ENCODE data around the gene HOXA3.

HOXA3 gene

DNA sequence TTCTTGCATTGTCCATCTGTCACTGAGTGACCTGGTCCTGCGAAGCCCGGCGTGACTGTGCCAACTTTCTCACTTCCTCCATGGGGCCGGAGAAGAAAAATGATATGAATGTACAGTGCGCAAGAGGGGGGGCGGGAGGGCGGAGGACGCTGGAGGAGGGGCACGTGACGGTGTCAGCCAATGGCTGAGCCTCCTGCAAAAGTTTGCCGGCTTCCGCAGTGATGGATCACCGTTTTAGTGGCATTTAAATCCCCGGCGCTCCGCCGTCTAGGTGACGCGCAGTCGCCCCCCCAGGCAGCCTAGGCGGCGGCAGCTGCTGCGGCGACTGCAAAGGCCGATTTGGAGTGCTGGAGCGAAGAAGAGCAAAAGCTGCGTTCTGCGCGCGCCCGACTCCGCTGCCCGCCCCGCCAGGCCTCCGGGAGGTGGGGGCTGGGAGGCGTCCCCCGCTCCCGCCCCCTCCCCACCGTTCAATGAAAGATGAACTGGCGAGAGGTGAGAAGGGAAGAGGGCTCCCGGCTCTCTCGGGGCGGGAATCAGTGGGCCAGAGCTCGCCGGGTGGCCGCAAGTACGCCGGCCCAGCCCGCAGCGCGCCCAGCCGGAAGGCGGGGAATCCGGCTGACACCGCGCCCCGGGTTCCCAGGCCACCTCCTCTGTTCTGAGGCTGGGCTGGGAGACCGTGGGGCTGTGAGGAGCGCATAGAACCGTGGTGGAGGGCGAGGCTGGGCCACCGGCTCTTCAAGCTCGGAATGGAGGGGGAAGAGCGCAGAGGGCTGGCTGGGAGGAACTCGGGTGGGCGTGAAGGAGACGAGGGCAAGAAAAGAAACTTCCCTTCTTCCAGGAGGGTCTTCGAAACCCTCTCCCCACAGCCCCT, 56.3 kb downstream of the HOXA3 start, which contains the start of gene HOXA1:
TSS of gene HOXA1 (minus strand) at position 104 of the 871 bp plus-strand sequence. CDS start at position 16, 88 bp downstream.
- in situ Hi-C loops (cut with HindIII; ENCODE audit: low sequenced_read_pairs): no loop called here

DNA sequence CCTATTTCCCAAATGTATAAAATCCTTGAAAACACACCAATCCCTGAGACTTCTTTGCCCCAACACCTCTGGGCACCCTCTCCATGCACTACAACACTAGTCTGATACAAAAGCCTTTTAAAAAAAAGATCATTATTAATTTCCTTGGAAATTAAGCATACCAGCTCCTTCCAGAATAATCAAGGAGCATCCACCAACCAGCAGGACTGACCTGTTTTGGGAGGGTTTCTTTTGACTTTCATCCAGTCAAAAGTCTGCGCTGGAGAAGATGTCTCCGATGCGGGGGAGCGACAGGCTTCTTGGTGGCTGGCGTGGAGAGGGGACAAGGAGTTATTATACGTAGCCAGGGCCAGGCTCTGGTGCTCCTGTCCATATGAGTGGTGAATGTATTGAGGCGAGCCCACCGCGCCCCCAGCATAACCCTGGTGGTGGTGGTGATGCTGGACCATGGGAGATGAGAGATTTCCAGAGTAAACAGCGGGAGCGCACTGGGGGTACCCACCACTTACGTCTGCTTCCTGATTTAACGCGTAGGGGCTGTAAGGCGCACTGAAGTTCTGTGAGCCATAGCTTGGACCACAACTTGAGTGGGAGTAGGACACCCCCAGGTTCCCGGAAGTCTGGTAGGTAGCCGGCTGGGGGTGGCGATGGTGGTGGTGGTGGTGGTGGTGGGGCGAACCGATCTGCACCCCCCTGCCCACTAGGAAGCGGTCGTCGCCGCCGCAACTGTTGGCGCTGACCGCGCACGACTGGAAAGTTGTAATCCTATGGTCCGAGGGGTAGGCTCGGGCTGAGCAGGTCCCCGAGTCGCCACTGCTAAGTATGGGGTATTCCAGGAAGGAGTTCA, 57.1 kb downstream of the HOXA3 start:
- in situ Hi-C loops (cut with HindIII; ENCODE audit: low sequenced_read_pairs): no loop called here

DNA sequence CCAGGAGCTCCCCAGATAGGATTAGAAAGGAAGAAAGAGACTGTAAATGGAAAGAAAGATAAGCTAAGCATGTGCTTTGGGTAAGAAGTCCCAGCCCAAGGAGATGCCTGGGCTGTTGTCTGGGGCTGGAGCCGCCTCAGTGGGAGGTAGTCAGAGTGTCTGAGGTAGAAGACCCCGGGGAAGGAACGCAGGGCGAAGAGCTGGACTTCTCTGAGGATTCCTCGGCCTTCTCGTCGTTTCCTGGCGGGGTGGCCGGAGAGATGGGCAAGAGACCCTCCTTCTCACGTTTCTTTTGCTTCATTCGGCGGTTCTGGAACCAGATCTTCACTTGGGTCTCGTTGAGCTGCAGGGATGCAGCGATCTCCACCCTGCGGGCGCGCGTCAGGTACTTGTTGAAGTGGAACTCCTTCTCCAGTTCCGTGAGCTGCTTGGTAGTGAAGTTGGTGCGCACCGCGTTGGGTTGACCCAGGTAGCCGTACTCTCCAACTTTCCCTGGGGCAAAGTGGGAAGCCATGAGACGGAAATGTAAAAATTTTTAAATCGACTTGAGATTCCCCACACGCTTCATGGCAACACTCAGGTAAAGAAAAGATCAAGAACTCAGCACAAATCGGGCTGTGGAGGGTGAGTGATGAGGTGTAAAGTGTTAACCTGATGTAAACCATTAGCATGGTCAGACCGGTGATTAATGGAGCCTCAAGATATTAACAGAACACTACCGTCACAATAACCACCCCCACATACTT, 57.9 kb downstream of the HOXA3 start:
- in situ Hi-C loops (cut with HindIII; ENCODE audit: low sequenced_read_pairs): no loop called here

DNA sequence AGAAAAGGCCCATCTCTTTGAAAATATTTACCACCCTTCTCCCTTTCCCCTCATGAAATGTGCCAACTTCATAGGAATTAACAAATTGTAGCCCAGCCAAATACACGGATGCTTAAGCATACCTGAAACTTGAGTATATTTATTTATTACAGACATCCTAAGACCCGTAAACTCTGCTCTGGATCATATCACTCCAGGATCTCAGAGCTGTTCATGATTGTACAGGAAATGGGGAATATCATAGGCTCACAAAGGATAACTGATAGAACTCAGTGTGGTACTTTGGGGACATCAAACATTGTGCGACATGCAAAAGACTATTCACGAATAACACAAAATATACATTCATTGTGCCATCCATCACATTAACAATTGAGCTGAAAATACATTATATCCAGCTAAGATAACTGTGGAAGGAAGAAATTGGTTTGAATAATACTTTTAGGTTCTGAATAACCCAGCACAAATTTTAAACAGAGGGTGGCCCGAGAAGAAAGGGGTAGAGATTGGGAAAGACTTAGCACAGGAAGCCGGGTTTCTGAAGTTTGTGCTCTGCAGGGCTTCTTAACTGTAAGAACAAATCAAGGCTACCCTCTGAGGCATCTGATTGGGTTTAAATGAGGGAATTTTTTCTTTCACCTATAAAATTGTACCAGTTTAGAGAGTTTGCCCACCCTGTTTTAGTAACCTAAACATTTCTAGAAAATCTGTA, 59.0 kb downstream of the HOXA3 start:
- in situ Hi-C loops (cut with HindIII; ENCODE audit: low sequenced_read_pairs): no loop called here

DNA sequence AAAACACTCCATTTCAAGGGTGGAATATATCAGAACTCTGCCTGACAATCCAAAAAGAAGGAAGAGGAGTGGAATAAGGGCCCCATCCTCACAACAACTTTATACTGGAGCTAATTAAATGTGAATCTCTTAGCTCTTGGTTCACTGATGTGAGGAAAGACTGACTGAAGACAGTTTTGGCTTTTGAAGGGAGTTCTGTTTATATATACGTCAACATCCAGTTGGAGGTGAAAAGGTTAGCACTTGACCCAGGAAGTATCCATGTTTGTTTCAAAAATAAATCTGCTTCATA, 59.6 kb downstream of the HOXA3 start:
- in situ Hi-C loops (cut with HindIII; ENCODE audit: low sequenced_read_pairs): no loop called here

DNA sequence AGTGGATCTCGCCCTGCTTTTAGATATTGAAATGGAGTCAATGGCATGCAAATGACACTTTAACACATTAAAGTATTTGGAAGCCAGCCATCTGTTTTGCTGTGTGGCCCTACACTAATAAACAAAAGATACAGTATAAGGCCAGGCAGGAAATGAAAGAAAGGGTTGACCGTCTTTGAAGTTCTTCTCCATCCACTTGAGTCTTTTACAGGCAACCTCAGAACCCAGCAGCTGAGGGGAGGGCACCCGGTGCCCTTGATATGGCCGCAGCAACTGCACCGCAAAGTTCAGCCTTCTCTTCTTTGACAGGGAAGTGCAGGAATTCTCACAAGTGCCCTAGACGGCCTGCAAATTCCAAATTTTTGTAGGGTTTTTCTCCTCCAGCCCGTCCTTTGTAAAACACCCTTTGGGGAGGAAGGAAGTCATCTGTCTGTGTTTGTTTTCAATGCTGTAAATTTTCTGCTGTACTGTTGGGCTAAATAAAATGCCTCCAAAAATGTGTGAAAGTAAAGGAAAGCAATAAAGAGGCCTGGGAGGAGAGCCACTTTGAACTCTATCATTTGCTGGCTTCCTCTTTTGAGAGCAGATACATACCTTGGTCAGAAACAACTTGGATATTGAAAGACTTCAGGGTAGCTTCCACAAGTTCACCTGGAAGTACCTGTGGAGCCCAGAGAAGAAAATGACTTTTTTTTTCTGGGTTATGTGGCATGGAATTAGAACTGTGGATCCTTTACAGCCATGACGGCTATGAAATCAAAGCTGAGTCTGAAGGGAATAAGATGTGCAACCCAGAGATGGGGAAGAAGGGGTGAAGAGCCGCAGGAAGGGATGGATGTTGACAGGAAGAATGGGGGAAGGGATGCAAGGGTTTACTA, 60.2 kb downstream of the HOXA3 start:
- in situ Hi-C loops (cut with HindIII; ENCODE audit: low sequenced_read_pairs): no loop called here

DNA sequence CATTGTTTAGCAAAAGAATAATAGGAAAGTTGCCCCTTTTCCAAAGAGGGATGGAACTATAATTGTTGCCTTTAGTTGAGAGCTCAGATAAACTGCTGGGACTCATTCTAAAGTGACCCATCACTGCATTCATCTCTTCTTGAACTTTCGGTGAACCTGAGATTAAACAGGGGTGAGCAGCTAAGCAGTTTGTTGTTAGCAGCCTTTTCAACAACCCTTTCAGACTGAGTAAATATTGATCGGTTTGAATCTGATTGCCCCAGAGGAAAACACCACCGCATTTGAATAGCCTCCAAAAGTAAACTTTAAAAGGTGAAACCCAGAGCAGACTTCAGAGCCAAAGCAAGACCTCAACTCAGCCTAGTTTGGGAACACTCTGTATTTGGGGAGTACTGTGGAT, 61.3 kb downstream of the HOXA3 start:
- in situ Hi-C loops (cut with HindIII; ENCODE audit: low sequenced_read_pairs): no loop called here

DNA sequence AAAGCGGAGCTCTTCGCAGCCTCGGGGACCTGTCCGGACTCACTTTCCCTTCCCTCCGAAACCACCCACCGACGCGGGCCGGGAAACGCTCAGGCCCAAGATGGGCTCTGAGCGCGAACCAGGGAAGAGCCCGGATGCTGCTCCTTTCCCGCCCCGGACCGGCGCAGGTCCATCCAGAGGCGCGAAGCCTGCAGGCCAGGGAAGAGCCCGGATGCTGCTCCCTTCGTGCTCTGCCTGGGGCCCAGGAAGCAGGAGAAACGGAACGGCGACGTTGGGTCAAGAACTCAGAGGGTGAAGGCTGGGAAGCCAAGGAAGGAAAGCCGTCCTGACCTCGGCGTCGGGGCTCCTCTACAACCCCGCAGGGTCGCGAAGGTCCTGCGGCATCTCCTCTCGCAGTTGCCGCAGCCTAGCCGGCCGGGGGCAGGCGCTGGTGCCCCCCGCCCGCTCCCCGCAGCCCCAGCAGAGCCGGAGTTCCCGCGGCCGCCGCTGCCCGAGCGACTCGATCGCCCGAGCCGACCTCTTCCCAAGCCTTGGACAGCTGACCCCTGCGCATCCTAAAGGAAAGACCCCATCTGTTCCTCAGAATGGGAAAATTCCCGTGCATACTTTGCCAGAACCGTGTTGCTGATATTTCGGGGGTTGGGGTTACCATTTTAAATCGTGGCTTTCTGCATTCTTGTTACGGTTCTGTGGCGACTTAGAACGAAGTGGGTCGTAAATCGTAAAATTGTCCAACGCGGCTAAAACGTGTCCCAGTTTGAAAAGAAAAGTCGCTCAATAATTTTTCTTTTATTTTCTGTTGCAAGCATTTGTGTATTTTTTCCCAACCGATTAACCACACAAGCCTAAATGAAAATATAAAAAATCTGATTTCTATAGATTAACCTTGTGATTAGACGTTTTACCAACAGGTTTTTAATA, 64.1 kb downstream of the HOXA3 start:
- in situ Hi-C loops (cut with HindIII; ENCODE audit: low sequenced_read_pairs): no loop called here

DNA sequence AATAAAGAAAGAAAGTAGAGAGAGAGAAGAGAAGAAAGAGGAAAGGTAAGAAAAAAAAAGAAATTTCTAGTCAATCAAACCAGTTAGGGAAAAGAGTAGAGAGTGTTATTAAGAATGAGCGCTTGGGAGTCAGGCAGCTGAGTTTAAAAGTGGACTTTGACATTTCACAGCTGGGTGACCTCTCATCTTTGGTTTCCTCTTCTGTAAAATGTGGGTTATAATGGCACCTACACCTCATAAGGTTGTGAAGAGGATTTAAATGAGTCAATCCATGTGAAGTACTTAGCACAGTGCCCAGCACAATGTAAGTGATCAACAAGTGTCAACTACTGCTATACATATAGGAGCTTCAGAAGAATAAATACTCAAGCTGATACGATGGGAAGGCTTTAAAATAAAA, 68.7 kb downstream of the HOXA3 start:
- in situ Hi-C loops (cut with HindIII; ENCODE audit: low sequenced_read_pairs): no loop called here

DNA sequence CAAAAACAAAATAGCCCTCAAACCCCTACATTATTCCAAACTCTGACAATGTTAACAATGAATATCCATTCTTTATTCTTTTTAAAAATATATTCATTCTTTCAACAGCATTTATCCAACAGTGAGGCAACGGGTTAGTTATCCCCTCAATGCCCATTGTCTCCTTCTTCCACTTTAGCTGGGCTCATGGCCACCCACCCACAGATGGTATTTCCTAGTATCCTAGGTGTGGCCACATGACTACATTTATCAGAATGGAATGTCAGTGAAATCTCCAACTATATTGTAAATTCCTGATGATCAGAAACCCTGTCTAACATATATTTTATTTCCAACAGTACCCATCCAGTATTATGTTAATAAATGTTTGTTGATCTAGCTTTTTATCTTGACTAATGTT, 70.2 kb downstream of the HOXA3 start:
- in situ Hi-C loops (cut with HindIII; ENCODE audit: low sequenced_read_pairs): no loop called here

DNA sequence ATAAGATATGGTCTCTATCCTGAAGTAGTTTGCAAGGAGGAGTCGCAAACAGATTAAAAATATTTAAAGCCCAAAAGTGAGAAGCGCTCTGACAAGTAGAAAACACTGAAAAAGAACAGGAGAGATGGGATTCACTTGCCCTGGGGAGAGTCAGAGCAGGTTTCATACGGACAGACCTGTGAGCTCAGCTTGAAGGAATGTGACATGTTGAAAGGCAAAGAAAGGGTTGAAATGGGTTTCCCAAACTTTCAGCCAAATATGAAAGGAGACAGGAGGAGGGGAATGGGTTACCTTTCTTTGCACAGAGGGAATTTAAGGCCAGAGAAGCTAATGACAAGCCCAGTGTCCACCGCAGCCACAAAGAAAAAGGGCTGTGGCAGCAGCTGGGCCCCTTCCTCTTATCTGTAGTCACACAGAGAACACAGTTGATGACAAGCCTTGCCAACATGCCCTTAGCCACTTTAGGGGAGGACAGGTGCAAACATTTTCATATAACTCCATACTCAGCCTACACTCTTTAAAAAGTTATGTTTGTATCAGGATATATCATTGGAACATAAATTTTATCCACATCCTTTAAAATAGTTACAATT, 71.4 kb downstream of the HOXA3 start:
- in situ Hi-C loops (cut with HindIII; ENCODE audit: low sequenced_read_pairs): no loop called here

DNA sequence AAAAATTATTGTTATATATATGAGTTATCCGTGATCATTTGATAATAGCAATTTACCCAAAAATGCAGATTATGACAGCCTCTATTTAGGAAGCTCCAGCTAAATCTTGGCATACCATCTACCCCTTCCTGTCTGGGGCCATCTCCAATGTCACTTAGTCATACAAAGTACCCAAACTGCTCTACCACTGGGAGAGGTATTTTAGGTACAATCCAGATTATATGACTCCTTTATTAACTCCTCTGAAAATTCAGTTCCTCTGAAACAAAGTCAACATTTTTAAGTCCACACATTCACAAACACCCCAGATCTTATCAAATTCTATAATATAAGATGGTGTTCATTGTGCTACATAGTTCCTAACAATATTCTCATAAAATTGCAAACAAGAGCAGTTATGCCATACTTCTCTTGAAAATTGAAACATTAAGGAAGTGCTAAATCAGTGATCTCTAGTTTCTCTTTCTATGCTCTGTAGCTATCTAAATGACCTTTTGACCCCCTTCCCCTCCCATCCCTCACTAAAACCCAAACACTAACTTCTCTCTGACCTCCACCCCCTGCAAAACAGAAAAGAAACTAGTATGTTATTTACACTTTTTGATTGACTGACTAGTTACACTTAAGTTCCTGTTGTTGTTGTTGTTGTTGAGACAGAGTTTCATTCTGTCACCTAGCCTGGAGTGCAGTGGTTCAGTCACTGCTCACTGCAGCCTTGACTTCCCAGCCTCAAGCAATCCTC, 73.0 kb downstream of the HOXA3 start:
- in situ Hi-C loops (cut with HindIII; ENCODE audit: low sequenced_read_pairs): no loop called here

DNA sequence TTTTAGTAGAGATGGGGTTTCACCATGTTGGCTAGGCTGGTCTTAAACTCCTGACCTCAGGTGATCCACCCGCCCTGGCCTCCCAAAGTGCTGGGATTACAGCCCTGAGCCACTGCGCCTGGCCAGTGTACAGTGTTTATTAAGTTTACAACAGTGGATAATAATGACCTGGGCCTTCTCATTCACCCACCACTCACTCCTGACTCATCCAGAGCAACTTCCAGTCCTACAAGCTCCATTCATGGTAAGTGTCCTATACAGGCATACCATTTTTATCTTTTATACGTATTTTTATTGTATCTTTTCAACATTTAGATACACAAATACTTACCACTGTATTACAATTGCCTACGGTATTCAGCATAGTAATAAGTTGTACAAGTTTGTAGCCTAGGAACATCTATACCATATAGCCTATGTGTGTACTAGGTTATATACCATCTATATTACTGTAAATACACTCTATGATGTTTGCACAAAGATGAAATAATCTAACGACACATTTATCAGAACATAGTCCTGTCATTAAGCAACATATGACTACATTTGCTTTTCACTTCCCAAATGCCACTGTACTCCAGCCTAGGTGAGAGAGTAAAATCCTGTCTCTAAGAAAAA, 73.7 kb downstream of the HOXA3 start:
- in situ Hi-C loops (cut with HindIII; ENCODE audit: low sequenced_read_pairs): no loop called here

DNA sequence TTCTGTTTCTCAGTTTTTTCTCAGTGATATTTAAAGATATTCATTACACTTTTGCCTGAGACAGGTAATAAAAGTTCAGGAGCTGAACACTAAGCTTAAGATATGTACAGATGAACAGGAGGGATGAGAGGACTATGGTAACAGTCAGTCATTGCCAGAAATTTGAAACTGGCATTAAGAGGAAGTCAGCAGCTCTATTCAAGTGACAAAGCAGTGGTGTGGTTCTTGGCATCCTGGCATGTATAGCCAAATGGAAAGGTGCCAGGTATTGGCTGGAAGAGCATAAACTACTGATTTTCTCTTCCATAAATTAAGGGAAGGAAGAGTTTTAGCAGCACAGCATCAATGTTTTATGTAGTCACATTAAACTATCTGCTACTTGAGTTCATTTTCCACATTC, 79.3 kb downstream of the HOXA3 start:
- in situ Hi-C loops (cut with HindIII; ENCODE audit: low sequenced_read_pairs): no loop called here

DNA sequence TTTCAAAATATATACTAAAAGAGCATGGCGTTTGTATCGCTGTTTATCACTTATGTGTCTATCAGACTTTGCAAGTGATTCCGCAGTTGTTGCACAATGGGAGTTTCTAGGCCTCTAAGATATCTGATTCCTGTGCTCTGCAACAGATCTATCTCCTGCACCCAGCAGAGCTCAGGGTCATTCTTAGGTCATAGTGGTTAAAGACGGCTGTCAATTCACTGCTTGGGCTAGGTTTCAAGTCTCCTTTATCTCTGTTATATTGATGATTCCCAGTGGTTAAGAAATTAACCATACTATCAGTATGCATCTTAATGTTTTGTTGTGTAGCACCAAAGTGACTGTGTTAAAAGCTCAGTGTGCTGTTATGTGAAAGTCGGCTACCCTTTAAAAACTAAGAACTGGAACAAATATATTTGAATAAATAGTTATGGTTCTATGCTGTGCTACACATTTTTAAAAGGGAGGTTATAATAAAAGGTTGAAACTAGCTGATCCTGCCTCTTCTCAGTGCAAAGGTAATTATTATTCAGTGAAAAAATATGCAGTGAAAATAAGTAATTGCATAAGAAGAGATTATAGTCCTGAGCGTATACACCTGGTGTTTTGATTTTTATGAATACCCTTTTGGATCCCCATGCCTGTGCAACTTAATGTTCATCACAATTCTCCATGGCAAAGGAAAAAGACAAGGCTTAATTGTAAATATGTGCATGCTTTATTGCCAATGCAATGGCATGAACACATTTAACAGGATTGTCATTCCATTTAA, 80.6 kb downstream of the HOXA3 start:
- in situ Hi-C loops (cut with HindIII; ENCODE audit: low sequenced_read_pairs): no loop called here

DNA sequence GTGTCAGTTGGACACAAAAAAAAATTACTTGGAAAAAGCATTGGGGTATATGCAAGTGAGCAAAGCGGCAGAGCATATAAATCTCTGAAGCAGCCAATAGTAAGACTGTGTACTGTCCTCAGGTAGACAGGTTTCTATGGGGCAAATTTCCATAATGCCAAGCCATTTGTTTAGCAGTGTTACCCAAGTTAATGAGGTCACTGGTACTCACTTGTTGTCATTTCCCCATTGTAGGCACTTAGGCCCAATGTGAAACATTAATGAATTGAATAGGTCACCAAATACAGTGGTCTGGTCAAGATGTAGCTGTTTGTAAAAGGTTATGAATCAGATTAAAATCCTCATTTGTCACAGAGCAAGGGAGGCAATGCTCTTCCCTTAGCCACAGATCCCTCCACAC, 84.1 kb downstream of the HOXA3 start:
- in situ Hi-C loops (cut with HindIII; ENCODE audit: low sequenced_read_pairs): no loop called here

DNA sequence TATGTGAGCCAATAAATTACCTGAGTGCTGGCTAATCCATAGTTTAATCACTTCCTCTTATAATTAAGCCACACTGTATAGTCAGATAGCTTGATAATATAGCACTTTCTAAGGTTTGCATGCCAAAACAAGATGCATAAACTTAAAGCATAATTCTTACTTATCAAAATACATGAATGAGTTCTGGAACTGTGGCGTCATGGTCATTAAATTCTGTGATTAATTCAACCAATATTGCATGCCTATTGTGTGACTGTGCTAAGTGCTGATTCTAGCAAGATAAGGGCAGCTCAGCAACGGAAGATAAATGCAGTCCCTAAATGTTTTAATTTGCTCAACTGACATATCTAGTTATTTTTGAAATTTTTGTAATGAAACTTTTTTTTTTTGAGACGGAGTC, 86.2 kb downstream of the HOXA3 start:
- in situ Hi-C loops (cut with HindIII; ENCODE audit: low sequenced_read_pairs): no loop called here
